GM21360 (cell line): ENCODE measurements around the gene PDP2.

ENCODE experiments used
- ATAC-seq: cut with Tn5 transposase; IDR thresholded peaks from one replicate; pipeline ENCODE4 v1.9.1; 2021; ENCODE audit warnings: mild to moderate bottlenecking, moderate library complexity; ENCODE audit not compliant: unreplicated experiment

PDP2 gene

GRCh38 chr16:66918355-66918754 is 38.0 kb downstream of the PDP2 start:
- ATAC-seq: no peak

GRCh38 chr16:66918803-66919568 is 38.7 kb downstream of the PDP2 start, which contains the start of gene CDH16:
TSS of gene CDH16 (minus strand) at chr16:66918885. CDS start at chr16:66918065, 820 bp downstream.
- no peak for ATAC-seq

- ATAC-seq: no peak
Observed at GRCh38 chr16:66919569-66920298, 39.4 kb downstream of the PDP2 start.

- no peak for ATAC-seq
Observed at GRCh38 chr16:66920299-66920590, 39.9 kb downstream of the PDP2 start.

- no peak for ATAC-seq
Observed at GRCh38 chr16:66920924-66921680, 40.8 kb downstream of the PDP2 start.

- no peak for ATAC-seq
Observed at GRCh38 chr16:66921729-66922450, 41.6 kb downstream of the PDP2 start.

- no peak for ATAC-seq
Observed at GRCh38 chr16:66923247-66923731, 43.0 kb downstream of the PDP2 start.

- no peak for ATAC-seq
Observed at GRCh38 chr16:66923866-66924265, 43.6 kb downstream of the PDP2 start.

GRCh38 chr16:66924527-66925321 is 44.4 kb downstream of the PDP2 start:
- no peak for ATAC-seq

- ATAC-seq: no peak
Observed at GRCh38 chr16:66925322-66925840, 45.1 kb downstream of the PDP2 start, which contains the start of gene RRAD. TSS of gene RRAD (minus strand) at chr16:66925535. CDS start at chr16:66925179, 356 bp downstream.

GRCh38 chr16:66926171-66926947 is 46.0 kb downstream of the PDP2 start:
- no peak for ATAC-seq

GRCh38 chr16:66926961-66927436 is 46.7 kb downstream of the PDP2 start:
- ATAC-seq: no peak

GRCh38 chr16:66927918-66928649 is 47.8 kb downstream of the PDP2 start:
- ATAC-seq: no peak

- no peak for ATAC-seq
Observed at GRCh38 chr16:66928702-66929388, 48.5 kb downstream of the PDP2 start.

- ATAC-seq: no peak
Observed at GRCh38 chr16:66930189-66930588, 49.9 kb downstream of the PDP2 start.

GRCh38 chr16:66931665-66932064 is 51.4 kb downstream of the PDP2 start:
- no peak for ATAC-seq

- ATAC-seq: no peak
Observed at GRCh38 chr16:66932076-66932475, 51.8 kb downstream of the PDP2 start.

- ATAC-seq: no peak
Observed at GRCh38 chr16:66933776-66934137, 53.4 kb downstream of the PDP2 start.
